Measurements from ENCODE around the gene USP37. TPM values are rescaled to one million over a fixed set of nuclear protein-coding genes. Genes with fewer than 3 reads are reported as not detected.

The USP37 gene
- total and polyA plus RNA-seq, 2 of the 13 experiments (the other 11 are each of a cell fraction or from before 2014, with no cell fraction given), result 6.5 to 30.6 TPM

DNA sequence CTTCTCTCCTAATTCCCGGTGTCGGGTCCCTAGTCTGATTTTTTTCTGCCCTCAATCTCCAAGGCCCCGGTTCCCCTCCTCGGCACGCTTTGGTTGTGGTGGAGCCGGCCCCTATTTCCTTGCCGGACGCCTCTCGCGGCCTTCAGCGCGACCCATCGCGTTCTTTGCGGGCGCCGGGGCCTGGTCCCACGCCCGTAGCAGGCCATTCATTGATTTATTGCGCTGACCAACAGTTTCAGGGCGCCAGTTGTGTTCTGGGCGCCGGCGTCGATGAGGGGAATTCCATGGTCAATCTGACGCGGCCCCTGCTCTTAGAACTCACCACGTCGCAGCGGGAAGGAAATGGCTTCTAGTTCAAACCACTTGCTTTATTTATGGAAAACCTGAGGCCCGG lies 884 bp upstream of the USP37 start (continued):
- no peak for TF ChIP-seq PAXIP1 (CRISPR knock-in tag; conservative IDR thresholded peaks at IDR 0.05)
- TF ChIP-seq XRCC5 (optimal IDR thresholded peaks at IDR 0.05; ENCODE audit: low read length), result peak; percentile 12
- no peak for TF ChIP-seq SSRP1 (CRISPR knock-in tag; IDR thresholded peaks at IDR 0.05)
- no peak for TF ChIP-seq NONO (IDR thresholded peaks at IDR 0.05)
- TF ChIP-seq NONO (CRISPR knock-in tag; conservative IDR thresholded peaks at IDR 0.05), result no peak
- no peak for TF ChIP-seq RFX3 (CRISPR knock-in tag; IDR thresholded peaks at IDR 0.05)
- no peak for TF ChIP-seq HOXA9 (CRISPR knock-in tag; IDR thresholded peaks at IDR 0.05; ENCODE audit: borderline replicate concordance)
- TF ChIP-seq ZSCAN9 (CRISPR knock-in tag; IDR thresholded peaks at IDR 0.05; ENCODE audit: borderline replicate concordance), result no peak; the same call in 1 of the 2 replicates
- TF ChIP-seq ZSCAN30 (CRISPR knock-in tag; IDR thresholded peaks at IDR 0.05), result no peak
- TF ChIP-seq ZNF790 (CRISPR knock-in tag; IDR thresholded peaks at IDR 0.05; ENCODE audit: borderline replicate concordance), result no peak
- 0 out of 2 replicates have a peak, but pooled peaks have one; percentile 13 for TF ChIP-seq DZIP1 (CRISPR knock-in tag; IDR thresholded peaks at IDR 0.05)
- no peak for TF ChIP-seq ZNF138 (CRISPR knock-in tag; IDR thresholded peaks at IDR 0.05; ENCODE audit: low read depth)
- no peak for TF ChIP-seq ZBTB8A (CRISPR knock-in tag; IDR thresholded peaks at IDR 0.05; ENCODE audit: borderline replicate concordance, low read depth)
- TF ChIP-seq ARNT (IDR thresholded peaks at IDR 0.05), result no peak
- TF ChIP-seq POLR2AphosphoS2 (IDR thresholded peaks at IDR 0.05; ENCODE audit: low read depth, low read length), result no peak
- TF ChIP-seq TMF1 (CRISPR knock-in tag; IDR thresholded peaks at IDR 0.05; ENCODE audit: low read depth), result no peak
- no peak for TF ChIP-seq HMG20A (CRISPR knock-in tag; IDR thresholded peaks at IDR 0.05; ENCODE audit: borderline replicate concordance)
- TF ChIP-seq JUND (CRISPR knock-in tag; IDR thresholded peaks at IDR 0.05), result no peak
- TF ChIP-seq ISX (CRISPR knock-in tag; conservative IDR thresholded peaks at IDR 0.05), result peak; percentile 78
- no peak for TF ChIP-seq ATRX (CRISPR knock-in tag; IDR thresholded peaks at IDR 0.05; ENCODE audit: borderline replicate concordance)
- no peak for TF ChIP-seq GRHL1 (CRISPR knock-in tag; conservative IDR thresholded peaks at IDR 0.05)
- peak in 1 of 2 experiments; percentile 39; a peak in 1 of 4 replicates for TF ChIP-seq POLR2A (IDR thresholded peaks at IDR 0.05; ENCODE audit: insufficient read depth in 1 of 2, low read depth in 2 of 2, low read length in 2 of 2)
- peak; percentile 74 for TF ChIP-seq YEATS4 (CRISPR knock-in tag; IDR thresholded peaks at IDR 0.05; ENCODE audit: borderline replicate concordance)
- TF ChIP-seq ZNF569 (CRISPR knock-in tag; IDR thresholded peaks at IDR 0.05; ENCODE audit: borderline replicate concordance), result no peak
- TF ChIP-seq ZNF788 (CRISPR knock-in tag; IDR thresholded peaks at IDR 0.05; ENCODE audit: borderline replicate concordance), result no peak
- no peak for TF ChIP-seq ZFP36L2 (CRISPR knock-in tag; IDR thresholded peaks at IDR 0.05)

All from HepG2 (cell line).